K562 (cell line): ENCODE data around the gene EID2.

Source experiments
- ATF1 ChIP-seq, 2 experiments: fragments of 450-650 bp in 1 of 2; IDR thresholded peaks; 2 replicates each; pipeline ENCODE4 v1.6.1; 2016; ENCODE audit warnings: missing compliant biosample characterization in 1 of 2, missing genetic modification characterization in 1 of 2
- CBX8 ChIP-seq: fragments of 200-600 bp; sonication (generic); IDR thresholded peaks from 2 replicates; pipeline ENCODE4 v1.6.1; 2012; ENCODE audit warnings: borderline replicate concordance, mixed run types, low read depth, mild to moderate bottlenecking, moderate library complexity, mixed read lengths, low read length, control low read depth, inconsistent platforms; ENCODE audit not compliant: poor library complexity, severe bottlenecking; ENCODE audit errors: extremely low read depth
- CHD1 ChIP-seq: fragments of 200-600 bp; sonication (generic); IDR thresholded peaks from one replicate; pipeline ENCODE4 v1.6.1; 2012; ENCODE audit warnings: mild to moderate bottlenecking, moderate library complexity, low read length, inconsistent platforms
- EZH2 ChIP-seq: IDR thresholded peaks from 2 replicates; pipeline ENCODE4 v1.6.1; 2012; ENCODE audit warnings: low read depth, mild to moderate bottlenecking, inconsistent platforms, low read length, borderline replicate concordance
- GABPA ChIP-seq: fragments of 200-800 bp; sonication (Bioruptor generic); conservative IDR thresholded peaks from 2 replicates; pipeline ENCODE4 v1.6.1; 2016; ENCODE audit warnings: low read depth, missing genetic modification characterization, missing compliant biosample characterization
- IRF2 ChIP-seq: sonication (generic); formaldehyde crosslinking; IDR thresholded peaks from 2 replicates; pipeline ENCODE4 v1.8.1; 2022; ENCODE audit warnings: mild to moderate bottlenecking, missing genetic modification reagents
- MAFK ChIP-seq: IDR thresholded peaks from 2 replicates; pipeline ENCODE4 v1.6.1; 2011; ENCODE audit warnings: low read length, improper control_type of control experiment
- RAD51 ChIP-seq: fragments of 450-650 bp; IDR thresholded peaks from 2 replicates; pipeline ENCODE4 v1.7.1; 2016; ENCODE audit warnings: low read depth, mild to moderate bottlenecking, borderline replicate concordance
- WHSC1 ChIP-seq: IDR thresholded peaks from one replicate; pipeline ENCODE4 v1.6.1; 2012; ENCODE audit warnings: low read length, control low read depth, inconsistent platforms
- ZNF263 ChIP-seq: sonication (generic); formaldehyde crosslinking; IDR thresholded peaks from 2 replicates; pipeline ENCODE4 v1.8.0; 2022; ENCODE audit warnings: mild to moderate bottlenecking, missing genetic modification reagents, borderline replicate concordance
- TF ChIP-seq, protein P1 (sequence below): IDR thresholded peaks from 2 replicates; pipeline ENCODE4 v1.6.1; 2016; ENCODE audit warnings: missing genetic modification characterization, missing compliant biosample characterization
- TF ChIP-seq, protein P2 (sequence below): sonication (generic); formaldehyde crosslinking; IDR thresholded peaks from 2 replicates; pipeline ENCODE4 v1.8.0; 2022; ENCODE audit warnings: missing genetic modification reagents, mild to moderate bottlenecking, borderline replicate concordance
- TF ChIP-seq, protein P3 (sequence below): fragments of 250-450 bp; sonication (Bioruptor Pico); IDR thresholded peaks from 2 replicates; pipeline ENCODE4 v1.5.0; 2021

DNA sequence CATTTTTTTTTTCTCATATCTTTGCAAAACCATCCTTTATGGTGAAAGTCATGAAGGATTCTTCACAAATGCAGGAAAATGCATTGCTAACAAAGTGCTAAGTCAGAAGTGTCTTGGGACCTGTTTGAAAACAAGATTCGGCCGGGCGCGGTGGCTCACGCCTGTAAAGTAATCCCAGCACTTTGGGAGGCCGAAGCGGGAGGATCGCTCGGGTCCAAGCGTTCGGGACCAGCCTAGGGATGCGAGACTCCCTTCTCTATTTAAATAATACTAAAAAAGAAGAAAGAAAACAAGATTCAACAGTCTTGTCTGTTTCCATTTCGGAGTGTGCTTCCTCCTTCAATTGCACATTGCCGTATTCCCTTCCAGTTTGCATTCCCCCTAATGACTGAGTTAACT is 8.1 kb downstream of the EID2 start:
- TF ChIP-seq MAFK (no peak), WHSC1 (no peak), IRF2 (CRISPR knock-in tag) (no peak), ZNF263 (0 out of 2 replicates have a peak, but pooled peaks have one; percentile 6), RAD51 (no peak), CHD1 (no peak), ATF1 (CRISPR knock-in tag; IDR thresholded peaks at IDR 0.05) (no peak), ATF1 (tag; IDR thresholded peaks at IDR 0.05) (no peak), GABPA (tag) (no peak), EZH2 (no peak), CBX8 (no peak)
- TF ChIP-seq, protein P1, sequence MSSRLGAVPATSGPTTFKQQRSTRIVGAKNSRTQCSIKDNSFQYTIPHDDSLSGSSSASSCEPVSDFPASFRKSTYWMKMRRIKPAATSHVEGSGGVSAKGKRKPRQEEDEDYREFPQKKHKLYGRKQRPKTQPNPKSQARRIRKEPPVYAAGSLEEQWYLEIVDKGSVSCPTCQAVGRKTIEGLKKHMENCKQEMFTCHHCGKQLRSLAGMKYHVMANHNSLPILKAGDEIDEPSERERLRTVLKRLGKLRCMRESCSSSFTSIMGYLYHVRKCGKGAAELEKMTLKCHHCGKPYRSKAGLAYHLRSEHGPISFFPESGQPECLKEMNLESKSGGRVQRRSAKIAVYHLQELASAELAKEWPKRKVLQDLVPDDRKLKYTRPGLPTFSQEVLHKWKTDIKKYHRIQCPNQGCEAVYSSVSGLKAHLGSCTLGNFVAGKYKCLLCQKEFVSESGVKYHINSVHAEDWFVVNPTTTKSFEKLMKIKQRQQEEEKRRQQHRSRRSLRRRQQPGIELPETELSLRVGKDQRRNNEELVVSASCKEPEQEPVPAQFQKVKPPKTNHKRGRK (tag): no peak
- TF ChIP-seq, protein P2, sequence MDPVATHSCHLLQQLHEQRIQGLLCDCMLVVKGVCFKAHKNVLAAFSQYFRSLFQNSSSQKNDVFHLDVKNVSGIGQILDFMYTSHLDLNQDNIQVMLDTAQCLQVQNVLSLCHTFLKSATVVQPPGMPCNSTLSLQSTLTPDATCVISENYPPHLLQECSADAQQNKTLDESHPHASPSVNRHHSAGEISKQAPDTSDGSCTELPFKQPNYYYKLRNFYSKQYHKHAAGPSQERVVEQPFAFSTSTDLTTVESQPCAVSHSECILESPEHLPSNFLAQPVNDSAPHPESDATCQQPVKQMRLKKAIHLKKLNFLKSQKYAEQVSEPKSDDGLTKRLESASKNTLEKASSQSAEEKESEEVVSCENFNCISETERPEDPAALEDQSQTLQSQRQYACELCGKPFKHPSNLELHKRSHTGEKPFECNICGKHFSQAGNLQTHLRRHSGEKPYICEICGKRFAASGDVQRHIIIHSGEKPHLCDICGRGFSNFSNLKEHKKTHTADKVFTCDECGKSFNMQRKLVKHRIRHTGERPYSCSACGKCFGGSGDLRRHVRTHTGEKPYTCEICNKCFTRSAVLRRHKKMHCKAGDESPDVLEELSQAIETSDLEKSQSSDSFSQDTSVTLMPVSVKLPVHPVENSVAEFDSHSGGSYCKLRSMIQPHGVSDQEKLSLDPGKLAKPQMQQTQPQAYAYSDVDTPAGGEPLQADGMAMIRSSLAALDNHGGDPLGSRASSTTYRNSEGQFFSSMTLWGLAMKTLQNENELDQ (CRISPR knock-in tag): no peak
- TF ChIP-seq, protein P3, sequence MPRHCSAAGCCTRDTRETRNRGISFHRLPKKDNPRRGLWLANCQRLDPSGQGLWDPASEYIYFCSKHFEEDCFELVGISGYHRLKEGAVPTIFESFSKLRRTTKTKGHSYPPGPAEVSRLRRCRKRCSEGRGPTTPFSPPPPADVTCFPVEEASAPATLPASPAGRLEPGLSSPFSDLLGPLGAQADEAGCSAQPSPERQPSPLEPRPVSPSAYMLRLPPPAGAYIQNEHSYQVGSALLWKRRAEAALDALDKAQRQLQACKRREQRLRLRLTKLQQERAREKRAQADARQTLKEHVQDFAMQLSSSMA (CRISPR knock-in tag): no peak
